AG04449 (cell line): ENCODE measurements around the gene PDCD11.

Experiments
- CTCF ChIA-PET: fragments of 350-600 bp; formaldehyde crosslinking; extraction: SDS; loops from one replicate; lab custom pipeline; 2021; ENCODE audit warnings: antibody characterized with exemption; lab: Yijun Ruan, JAX
- POLR2A ChIA-PET: fragments of 400-600, 350-600 bp; formaldehyde crosslinking; extraction: SDS; loops from one replicate; lab custom pipeline; 2020; ENCODE audit warnings: antibody characterized with exemption, inconsistent platforms; lab: Yijun Ruan, JAX
- DNase-seq: peaks from one replicate; pipeline ENCODE4 v3.0.0-alpha.2; 2010; ENCODE audit warnings: low read depth, low spot score
- H3K4me3 ChIP-seq: 2 replicates; pipeline ENCODE4 v1.5.1; 2011; ENCODE audit warnings: low read depth, mild to moderate bottlenecking, control low read depth, low read length
- TF ChIP-seq, protein P1 (sequence below): IDR thresholded peaks from one replicate; pipeline ENCODE4 v1.5.1; 2011; ENCODE audit warnings: mild to moderate bottlenecking, moderate library complexity, low read length, control low read depth, inconsistent platforms; ENCODE audit not compliant: insufficient read depth; ENCODE audit errors: missing control alignments

The PDCD11 gene

GRCh38 chr10:103440416-103440815 lies 44.0 kb downstream of the PDCD11 start:
- DNase-seq, result no peak
- ChIA-PET POLR2A (no interaction called here), CTCF (interaction anchor here (1.0 to 2.7 kb wide), 2 partner anchors 15 to 25 kb away, joined by 4 to 9 read pairs; no protein-coding TSS in a partner anchor)
- TF ChIP-seq, protein P1, sequence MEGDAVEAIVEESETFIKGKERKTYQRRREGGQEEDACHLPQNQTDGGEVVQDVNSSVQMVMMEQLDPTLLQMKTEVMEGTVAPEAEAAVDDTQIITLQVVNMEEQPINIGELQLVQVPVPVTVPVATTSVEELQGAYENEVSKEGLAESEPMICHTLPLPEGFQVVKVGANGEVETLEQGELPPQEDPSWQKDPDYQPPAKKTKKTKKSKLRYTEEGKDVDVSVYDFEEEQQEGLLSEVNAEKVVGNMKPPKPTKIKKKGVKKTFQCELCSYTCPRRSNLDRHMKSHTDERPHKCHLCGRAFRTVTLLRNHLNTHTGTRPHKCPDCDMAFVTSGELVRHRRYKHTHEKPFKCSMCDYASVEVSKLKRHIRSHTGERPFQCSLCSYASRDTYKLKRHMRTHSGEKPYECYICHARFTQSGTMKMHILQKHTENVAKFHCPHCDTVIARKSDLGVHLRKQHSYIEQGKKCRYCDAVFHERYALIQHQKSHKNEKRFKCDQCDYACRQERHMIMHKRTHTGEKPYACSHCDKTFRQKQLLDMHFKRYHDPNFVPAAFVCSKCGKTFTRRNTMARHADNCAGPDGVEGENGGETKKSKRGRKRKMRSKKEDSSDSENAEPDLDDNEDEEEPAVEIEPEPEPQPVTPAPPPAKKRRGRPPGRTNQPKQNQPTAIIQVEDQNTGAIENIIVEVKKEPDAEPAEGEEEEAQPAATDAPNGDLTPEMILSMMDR, result no peak
- no peak overlapping the region for H3K4me3 ChIP-seq

DNA sequence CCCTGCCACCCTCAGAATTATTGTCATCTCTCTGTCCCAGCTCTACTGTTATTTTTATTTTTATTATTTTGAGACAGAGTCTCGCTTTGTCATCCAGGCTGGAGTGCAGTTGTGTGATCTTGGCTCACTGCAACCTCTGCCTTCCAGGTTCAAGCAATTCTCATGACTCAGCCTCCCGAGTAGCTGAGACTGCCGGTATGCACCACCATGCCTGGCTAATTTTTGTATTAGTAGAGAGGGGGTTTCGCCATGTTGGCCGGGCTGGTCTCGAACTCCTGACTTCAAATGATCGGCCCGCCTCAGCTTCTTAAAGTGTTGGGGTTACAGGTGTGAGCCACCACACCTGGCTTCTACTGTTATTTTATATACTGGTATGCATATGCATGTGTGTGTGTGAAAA lies 44.8 kb downstream of the PDCD11 start:
- TF ChIP-seq, protein P1, result no peak
- ChIA-PET POLR2A (no interaction called here), CTCF (interaction anchor here (1.7 kb wide), 1 partner anchor 40 kb away, joined by 10 read pairs; no protein-coding TSS in a partner anchor)
- H3K4me3 ChIP-seq, result no peak overlapping the region
- no peak for DNase-seq

- no peak for DNase-seq
- POLR2A ChIA-PET, result interaction anchor here (0.5 kb wide), 1 partner anchor 63 kb away, joined by 3 read pairs; no protein-coding TSS in a partner anchor
- TF ChIP-seq, protein P1, result no peak
- H3K4me3 ChIP-seq, result no peak overlapping the region
- CTCF ChIA-PET, result interaction anchor here (0.6 to 5.0 kb wide), 3 partner anchors 25 to 41 kb away, joined by 3 to 18 read pairs (median 10); no protein-coding TSS in a partner anchor
These were observed 45.2 kb downstream of the PDCD11 start for GRCh38 chr10:103441611-103442010.

DNA sequence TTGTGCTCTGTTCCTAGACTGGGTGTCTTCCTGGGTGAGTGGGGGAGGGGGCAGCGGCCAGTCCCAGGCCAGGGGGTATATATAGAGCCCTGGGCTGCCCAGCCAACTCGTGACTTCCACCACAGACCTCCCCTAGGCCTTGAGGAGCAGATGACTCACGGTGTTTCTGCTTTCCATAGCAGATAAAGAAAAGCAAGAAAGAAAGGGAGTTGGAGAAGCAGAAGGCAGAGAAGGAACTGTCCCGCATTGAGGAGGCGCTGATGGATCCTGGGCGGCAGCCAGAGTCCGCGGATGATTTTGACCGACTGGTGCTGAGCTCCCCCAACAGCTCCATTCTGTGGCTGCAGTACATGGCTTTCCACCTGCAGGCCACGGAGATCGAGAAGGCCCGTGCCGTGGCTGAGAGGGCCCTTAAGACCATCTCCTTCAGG lies 45.6 kb downstream of the PDCD11 start:
- TF ChIP-seq, protein P1, result no peak
- CTCF ChIA-PET, result interaction anchor here (0.6 to 5.0 kb wide), 4 partner anchors 25 to 43 kb away, joined by 3 to 18 read pairs (median 6); no protein-coding TSS in a partner anchor
- POLR2A ChIA-PET, result interaction anchor here (0.5 to 0.6 kb wide), 2 partner anchors 9 to 63 kb away, joined by 3 to 4 read pairs; no protein-coding TSS in a partner anchor
- H3K4me3 ChIP-seq, result no peak overlapping the region
- DNase-seq, result no peak

GRCh38 chr10:103443475-103444185 lies 47.2 kb downstream of the PDCD11 start:
- ChIA-PET CTCF (interaction anchor here (1.1 to 5.0 kb wide), 3 partner anchors 27 to 42 kb away, joined by 3 to 18 read pairs (median 3); no protein-coding TSS in a partner anchor), POLR2A (no interaction called here)
- H3K4me3 ChIP-seq, result no peak overlapping the region
- TF ChIP-seq, protein P1, result no peak
- DNase-seq, result no peak

- ChIA-PET CTCF (interaction anchor here (1.1 to 5.0 kb wide), 2 partner anchors 28 to 41 kb away, joined by 3 to 18 read pairs; no protein-coding TSS in a partner anchor), POLR2A (interaction anchor here (1.1 kb wide), 1 partner anchor 75 kb away, joined by 3 read pairs; no protein-coding TSS in a partner anchor)
- no peak overlapping the region for H3K4me3 ChIP-seq
- no peak for DNase-seq
- TF ChIP-seq, protein P1, result no peak
These were observed 48.1 kb downstream of the PDCD11 start for GRCh38 chr10:103444478-103444877.
